Measurements from ENCODE around the gene TAX1BP3. TPM values are rescaled to one million over a fixed set of nuclear protein-coding genes. Genes with fewer than 3 reads are reported as not detected.

TAX1BP3 gene
- total RNA-seq, 1 experiment from 2014 or later = 50.0 TPM

DNA sequence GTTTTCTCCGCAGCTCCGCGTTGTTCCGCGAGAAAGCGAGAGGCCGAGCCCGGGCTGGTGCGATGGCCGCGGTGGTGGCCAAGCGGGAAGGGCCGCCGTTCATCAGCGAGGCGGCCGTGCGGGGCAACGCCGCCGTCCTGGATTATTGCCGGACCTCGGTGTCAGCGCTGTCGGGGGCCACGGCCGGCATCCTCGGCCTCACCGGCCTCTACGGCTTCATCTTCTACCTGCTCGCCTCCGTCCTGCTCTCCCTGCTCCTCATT, 638 bp upstream of the TAX1BP3 start:
- Histone ChIP-seq H3K79me2 (ENCODE audit: insufficient read depth, low read length) (peaks cover 42% of the 10 kb centered on the region), H3K9me3 (ENCODE audit: control insufficient read depth in 1 of 2, insufficient read depth in 1 of 2, low read depth in 1 of 2, low read length in 2 of 2) (no peaks in the 10 kb centered on the region), H4K20me1 (ENCODE audit: insufficient read depth) (no peaks in the 10 kb centered on the region; the same call in 1 of the 2 replicates), H3K4me1 (ENCODE audit: control insufficient read depth in 1 of 2, insufficient read depth in 2 of 2, low read length in 2 of 2) (peaks cover 8 to 20% of the 10 kb centered on the region in 2 experiments), H3K4me2 (ENCODE audit: low read length) (peak overlapping the region; percentile 74), H3K9me2 (ENCODE audit: insufficient read depth) (no peaks in the 10 kb centered on the region), H3K4me3 (replicated peaks in 1 of 2; ENCODE audit: low read depth in 1 of 2, low read length in 2 of 2) (peak overlapping the region; percentile 74 to 96), H3K9ac (ENCODE audit: low read length) (peak overlapping the region; percentile 97), H3K36me3 (ENCODE audit: control insufficient read depth in 1 of 2, insufficient read depth in 2 of 2, low read length in 2 of 2) (no peaks in the 10 kb centered on the region), H2AFZ (ENCODE audit: low read depth, low read length, poor library complexity, severe bottlenecking) (no peak overlapping the region), H3K27me3 (ENCODE audit: insufficient read depth, low read length) (no peaks in the 10 kb centered on the region), H3K27ac (ENCODE audit: low read depth, low read length) (peak overlapping the region; percentile 77)
- DNase-seq (ENCODE audit: low read depth, low spot score) (no peak), ATAC-seq (no peak)
- intact Hi-C loops (cut with micrococcal nuclease) = no loop called here
- ChIA-PET POLR2A (interaction anchor here (0.7 to 1.1 kb wide), 2 partner anchors 8 to 91 kb away, joined by 3 read pairs; no protein-coding TSS in a partner anchor), RAD21 (ENCODE audit: low non-redundant PET in 1 of 2, low total read pairs in 2 of 2, uncharacterized antibody in 2 of 2, unreplicated experiment in 2 of 2) (no interaction called here), CTCF (interaction anchor here (2.8 kb wide), 1 partner anchor 14 kb away, joined by 11 read pairs; no protein-coding TSS in a partner anchor)
- BruUV-seq (replicated peaks) = TSS peak; percentile 93
- TF ChIP-seq ZFX (IDR thresholded peaks at IDR 0.05) = peak; percentile 42; the same call in 1 of the 2 replicates
- TF ChIP-seq, protein P1, sequence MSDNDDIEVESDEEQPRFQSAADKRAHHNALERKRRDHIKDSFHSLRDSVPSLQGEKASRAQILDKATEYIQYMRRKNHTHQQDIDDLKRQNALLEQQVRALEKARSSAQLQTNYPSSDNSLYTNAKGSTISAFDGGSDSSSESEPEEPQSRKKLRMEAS (IDR thresholded peaks at IDR 0.05) = no peak

DNA sequence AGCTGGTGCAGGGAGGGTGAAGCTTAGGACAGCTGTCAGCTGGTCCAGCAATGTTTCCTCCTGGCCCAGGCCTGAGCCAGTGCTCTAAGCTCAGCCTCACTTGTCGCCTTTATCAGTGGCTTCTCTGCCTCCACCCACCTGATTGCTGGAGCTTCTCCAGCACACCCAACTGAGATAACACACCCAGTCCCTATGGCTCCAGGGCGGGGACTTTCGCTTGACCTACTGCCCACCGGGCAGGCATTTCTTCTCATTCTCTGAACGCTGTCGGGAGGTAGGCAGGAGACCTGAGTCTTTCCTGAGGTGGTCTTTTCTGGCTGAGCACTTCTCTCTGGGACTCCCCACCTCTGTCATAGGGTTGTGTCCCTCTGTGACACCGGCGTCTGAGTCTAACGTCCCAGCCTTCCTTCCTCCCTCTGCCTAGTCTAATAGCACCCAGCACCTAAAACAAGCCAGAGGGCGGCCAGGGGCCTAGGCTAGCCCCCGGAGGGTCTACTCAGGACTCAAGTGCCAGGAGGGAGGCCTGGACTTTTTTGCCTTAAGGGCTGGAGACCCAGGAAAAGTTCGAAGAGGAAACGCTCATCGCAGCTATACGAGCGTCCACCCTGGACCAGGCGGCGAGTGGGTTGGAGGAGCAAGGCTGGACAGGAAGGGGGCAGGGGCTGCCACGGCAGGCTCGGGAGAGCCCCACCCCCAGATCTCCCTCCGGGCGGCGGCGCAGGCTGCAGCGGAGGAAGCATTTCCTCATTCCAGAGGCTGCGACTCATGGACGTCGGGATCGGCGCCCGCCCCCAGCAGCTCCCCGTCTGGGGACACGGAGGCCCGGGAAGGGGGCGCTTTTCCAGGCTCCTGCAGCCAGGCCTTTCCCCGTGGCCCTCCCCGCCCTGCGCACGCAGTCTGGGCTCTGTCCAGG, 756 bp downstream of the TAX1BP3 start:
- TF ChIP-seq SP1 (IDR thresholded peaks at IDR 0.05; ENCODE audit: low read depth) = peak; percentile 40; the same call in 1 of the 2 replicates
- TF ChIP-seq, protein P2, sequence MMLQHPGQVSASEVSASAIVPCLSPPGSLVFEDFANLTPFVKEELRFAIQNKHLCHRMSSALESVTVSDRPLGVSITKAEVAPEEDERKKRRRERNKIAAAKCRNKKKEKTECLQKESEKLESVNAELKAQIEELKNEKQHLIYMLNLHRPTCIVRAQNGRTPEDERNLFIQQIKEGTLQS (IDR thresholded peaks at IDR 0.05) = no peak
- TF ChIP-seq EGR1 (IDR thresholded peaks at IDR 0.05; ENCODE audit: low read depth) = peak; percentile 38; the same call in 1 of the 2 replicates
- peak; percentile 62 for TF ChIP-seq FOSL1 (IDR thresholded peaks at IDR 0.05; ENCODE audit: low read depth)
- TF ChIP-seq JUND (IDR thresholded peaks at IDR 0.05) = peak; percentile 50
- no peak for TF ChIP-seq CBX3 (IDR thresholded peaks at IDR 0.05; ENCODE audit: low read depth)
- peak; percentile 94 for TF ChIP-seq SIN3A (IDR thresholded peaks at IDR 0.05; ENCODE audit: low read depth)
- TF ChIP-seq, protein P1 (IDR thresholded peaks at IDR 0.05) = peak; percentile 58; the same call in 1 of the 2 replicates
- no peaks in the 10 kb centered on the region; the same call in 1 of the 2 replicates for H4K20me1 ChIP-seq (ENCODE audit: insufficient read depth)
- ChIA-PET RAD21 (ENCODE audit: low non-redundant PET in 1 of 2, low total read pairs in 2 of 2, uncharacterized antibody in 2 of 2, unreplicated experiment in 2 of 2) (no interaction called here), CTCF (interaction anchor here (0.8 to 2.8 kb wide), 2 partner anchors 15 to 20 kb away, joined by 3 to 11 read pairs; no protein-coding TSS in a partner anchor), POLR2A (interaction anchor here (1.0 to 1.8 kb wide), 4 partner anchors 10 to 32 kb away, joined by 3 to 5 read pairs (median 3); partner anchors contain the start of genes CTNS and SHPK)
- intact Hi-C loops (cut with micrococcal nuclease) = no loop called here
- peaks cover 42% of the 10 kb centered on the region for H3K79me2 ChIP-seq (ENCODE audit: insufficient read depth, low read length)
- H3K4me3 ChIP-seq (replicated peaks in 1 of 2; ENCODE audit: low read depth in 1 of 2, low read length in 2 of 2) = peak overlapping the region; percentile 74 to 85
- H3K9me2 ChIP-seq (ENCODE audit: insufficient read depth) = no peaks in the 10 kb centered on the region
- no peak for DNase-seq (ENCODE audit: low read depth, low spot score)
- H3K9ac ChIP-seq (ENCODE audit: low read length) = peak overlapping the region; percentile 97
- peak overlapping the region; percentile 74 for H3K4me2 ChIP-seq (ENCODE audit: low read length)
- H3K9me3 ChIP-seq (ENCODE audit: control insufficient read depth in 1 of 2, insufficient read depth in 1 of 2, low read depth in 1 of 2, low read length in 2 of 2) = no peaks in the 10 kb centered on the region
- H3K27ac ChIP-seq (ENCODE audit: low read depth, low read length) = peak overlapping the region; percentile 97
- no peaks in the 10 kb centered on the region for H3K27me3 ChIP-seq (ENCODE audit: insufficient read depth, low read length)
- TSS peak; percentile 42 for BruUV-seq (replicated peaks)
- H3K4me1 ChIP-seq (ENCODE audit: control insufficient read depth in 1 of 2, insufficient read depth in 2 of 2, low read length in 2 of 2) = peaks cover 8 to 20% of the 10 kb centered on the region in 2 experiments
- ATAC-seq = peak; percentile 74
- no peak overlapping the region for H2AFZ ChIP-seq (ENCODE audit: low read depth, low read length, poor library complexity, severe bottlenecking)
- H3K36me3 ChIP-seq (ENCODE audit: control insufficient read depth in 1 of 2, insufficient read depth in 2 of 2, low read length in 2 of 2) = no peaks in the 10 kb centered on the region
